DMS53 (cell line): ENCODE measurements around the gene KL.

ENCODE experiments used
- DNase-seq: peaks from one replicate; lab custom pipeline; 2025; lab: John Stamatoyannopoulos, UW

Gene KL

DNA sequence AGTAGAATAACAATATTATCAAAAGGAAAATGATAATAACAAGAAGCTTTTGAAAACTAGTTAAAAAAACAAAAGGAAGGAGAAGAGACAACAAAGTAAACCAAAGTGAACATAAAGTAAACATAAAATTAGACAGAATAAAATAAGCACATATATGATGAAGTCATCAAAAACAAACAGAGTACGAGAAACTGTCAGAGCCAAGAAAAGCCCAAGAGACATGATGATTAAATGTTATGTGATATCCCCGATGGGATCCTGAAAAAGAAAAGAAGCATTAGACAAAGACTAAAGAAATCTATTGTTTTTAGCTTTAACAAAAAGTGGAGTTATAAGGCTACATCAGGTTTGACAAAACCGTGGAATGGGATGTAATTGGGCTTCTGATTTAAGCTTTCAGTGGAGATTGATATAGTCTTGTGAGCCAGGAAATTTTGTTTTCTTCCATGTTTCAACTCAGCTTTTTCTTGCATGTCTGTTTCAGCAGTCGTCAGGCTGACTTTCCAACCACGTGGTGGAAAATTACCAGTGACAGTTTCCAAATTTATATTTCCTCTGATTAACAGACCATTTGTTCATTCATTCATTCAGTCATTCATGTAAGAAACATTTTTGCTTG lies 64.9 kb downstream of the KL start:
- DNase-seq = peak; percentile 14

DNA sequence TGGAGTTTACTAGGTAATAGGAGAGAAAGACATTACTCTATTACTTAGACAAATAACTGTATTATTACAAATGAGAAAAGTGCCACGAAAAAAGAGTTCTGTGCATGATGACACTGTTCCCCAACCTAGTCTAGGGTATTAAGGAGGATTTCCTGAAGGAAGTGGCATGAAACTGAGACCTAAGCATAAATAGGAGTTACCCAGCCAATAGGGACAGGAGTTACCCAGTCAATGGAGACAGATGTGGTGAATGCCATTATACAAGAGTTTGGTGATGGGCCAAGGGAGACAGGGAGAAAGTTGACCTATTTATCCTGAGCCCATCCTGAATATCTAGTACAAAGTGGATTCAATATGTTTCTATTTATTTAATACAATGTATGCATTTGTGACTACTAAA lies 65.4 kb downstream of the KL start:
- no peak for DNase-seq

DNA sequence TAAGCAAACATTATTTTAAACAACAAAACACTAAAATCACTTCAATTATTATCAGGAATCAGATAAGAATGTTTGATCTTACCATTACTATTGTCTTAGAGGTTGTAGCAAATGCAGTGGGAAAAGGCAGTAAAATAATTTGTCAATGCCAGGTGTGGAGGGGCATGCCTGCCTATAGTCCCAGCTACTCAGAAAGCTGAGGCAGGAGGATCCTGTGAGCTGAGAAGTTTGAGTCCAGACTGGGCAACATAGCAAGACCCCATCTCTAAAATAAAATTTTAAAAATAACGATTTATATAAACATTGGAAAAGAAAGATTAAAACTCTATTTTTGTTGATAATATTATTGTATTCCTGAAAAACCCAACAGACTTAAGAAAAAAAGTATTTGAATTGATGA lies 66.8 kb downstream of the KL start:
- no peak for DNase-seq

DNA sequence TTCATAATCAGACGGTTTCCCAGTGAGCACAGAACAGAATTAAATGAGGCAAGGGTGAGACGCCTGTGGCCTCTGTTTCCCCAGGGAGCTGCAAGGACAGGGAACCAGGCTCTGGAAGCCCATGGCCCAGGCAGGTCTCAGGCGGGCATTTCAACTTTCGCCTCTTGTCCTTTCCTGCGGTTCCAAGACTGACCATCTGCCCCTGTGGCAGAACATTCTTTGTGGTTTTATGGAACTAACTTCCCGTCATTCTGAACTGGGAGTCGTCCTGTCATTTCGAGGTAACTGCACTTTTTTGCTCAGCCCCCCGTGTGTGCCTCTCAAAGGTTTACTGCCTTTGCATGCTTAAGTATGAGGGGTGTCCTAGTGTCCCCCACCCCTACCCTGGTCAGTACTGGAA lies 70.9 kb downstream of the KL start:
- no peak for DNase-seq

DNA sequence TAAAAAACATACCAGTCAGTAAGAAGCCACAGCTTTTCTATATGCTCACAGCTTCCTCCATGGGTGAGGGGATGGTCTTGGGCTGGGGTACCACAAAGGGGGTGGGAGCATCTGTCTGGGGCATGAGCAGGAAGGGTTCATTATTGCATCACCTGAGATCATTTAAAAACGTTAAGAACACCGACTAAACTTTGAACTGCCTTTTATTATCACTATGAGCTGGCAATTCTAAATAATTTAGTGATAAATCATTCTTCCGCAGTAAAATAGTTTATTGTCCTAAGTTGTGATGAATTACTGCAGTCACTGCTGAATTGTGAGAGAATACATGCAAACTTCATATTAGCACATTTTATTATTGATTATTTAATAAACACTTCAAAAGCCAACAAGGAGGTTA lies 71.6 kb downstream of the KL start:
- no peak for DNase-seq

DNA sequence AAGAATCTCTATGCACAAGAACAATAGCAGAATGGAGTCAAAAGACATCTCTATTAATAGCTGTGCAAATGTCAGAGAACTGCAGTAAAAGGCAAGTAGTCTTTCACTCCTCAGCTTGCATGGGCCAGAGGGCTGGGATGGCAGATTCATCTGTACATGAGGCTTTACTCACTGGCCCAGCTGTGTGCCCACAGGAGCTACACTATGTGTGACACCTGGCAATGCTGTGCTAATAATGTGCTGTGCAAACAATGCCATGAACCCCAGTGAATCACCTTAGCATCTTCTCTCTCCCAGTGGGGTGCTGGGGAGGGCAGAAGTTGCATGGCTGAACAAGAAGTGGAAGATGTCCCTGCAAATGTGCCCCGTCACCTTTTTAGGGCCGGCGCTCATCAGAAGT lies 73.1 kb downstream of the KL start:
- peak; percentile 15 for DNase-seq

DNA sequence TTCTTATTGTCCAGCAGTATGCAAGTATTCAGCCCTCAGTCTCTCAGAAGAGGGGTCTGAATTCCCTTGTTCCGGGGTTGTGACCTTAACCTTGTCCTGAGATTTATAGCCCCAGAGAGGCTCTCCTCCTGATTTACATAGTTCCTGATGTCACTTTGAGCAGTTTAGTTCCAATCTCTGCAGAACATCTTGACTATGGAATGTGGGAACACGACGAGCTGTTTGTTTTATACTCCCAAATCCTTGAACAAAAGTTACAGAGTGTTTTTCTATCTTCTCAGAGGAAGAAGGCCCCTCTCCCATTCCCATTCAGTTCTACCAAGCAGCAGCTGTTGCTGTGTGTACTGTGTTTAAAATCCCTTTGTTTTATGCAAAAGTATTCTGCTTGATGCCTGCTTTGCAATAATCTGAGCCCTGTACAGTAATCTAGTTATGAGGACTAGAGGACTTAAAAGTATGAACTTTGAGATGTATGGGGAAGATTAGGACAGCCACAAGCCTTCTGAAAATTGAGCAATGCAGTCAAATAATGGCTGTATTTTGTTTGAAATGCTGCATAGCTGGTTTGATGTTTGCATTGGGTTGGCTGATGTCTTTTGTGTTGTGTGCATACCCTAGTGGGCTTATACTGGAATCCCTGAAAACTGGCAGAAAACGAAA lies 74.7 kb downstream of the KL start:
- no peak for DNase-seq

DNA sequence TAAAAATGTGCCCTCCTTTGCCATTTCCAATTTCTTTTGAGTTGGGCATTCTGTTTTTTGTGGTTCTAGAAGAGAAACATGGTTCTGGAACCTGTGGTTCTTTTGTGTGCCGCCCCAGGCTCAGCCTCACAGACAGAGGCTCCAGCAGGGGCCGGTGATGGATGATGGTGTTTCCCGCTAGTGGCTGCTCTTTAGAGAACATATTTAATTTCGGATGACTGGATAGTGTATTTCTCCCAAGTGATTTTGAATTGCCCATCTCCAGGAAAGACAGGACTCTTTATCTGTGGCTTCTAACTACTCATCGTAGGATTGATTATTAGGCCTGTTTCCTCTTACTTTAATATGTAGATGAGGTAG lies 75.2 kb downstream of the KL start:
- no peak for DNase-seq

DNA sequence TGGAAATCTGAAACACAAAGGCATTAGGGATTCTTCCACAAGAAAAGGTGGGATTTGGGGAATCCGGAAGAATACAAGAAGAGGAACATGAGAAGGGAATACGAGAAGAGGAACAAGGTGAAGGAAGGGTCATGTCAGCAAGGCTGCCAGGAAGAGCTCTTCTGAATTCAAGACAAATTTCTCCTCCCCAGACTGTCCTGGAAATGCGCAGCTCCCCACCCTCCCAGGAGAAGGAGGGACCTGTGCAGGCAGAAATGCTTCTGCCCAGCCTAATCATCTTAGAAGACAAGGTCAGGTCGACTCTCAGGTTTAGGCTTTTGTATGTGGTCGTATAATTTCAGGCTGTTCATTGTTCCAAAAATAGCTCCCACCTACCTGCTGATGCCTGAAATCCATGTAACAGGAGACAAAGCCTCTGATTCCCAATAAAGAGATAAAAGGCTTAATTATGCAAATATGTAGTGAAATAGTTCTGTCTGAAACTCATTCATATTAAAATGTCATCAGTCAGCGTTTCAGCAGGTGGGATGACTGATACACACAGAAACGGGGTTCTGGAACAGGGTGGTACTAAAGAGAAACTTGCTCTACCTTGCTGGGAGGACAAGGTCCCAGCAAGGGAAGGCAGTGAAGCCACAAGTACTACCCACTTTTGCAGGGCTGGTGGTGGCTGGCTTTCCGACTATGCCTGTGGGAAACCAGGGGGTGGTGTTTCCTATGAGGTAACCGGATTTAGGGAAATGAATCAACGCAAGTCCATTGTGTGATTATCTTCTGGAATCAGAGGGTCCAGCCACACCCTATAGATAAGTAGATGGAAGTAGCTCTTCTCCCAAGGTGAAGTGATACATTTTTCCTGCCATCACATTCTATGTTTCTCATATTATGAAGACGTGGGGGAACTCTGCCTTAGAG lies 76.1 kb downstream of the KL start:
- DNase-seq = no peak

DNA sequence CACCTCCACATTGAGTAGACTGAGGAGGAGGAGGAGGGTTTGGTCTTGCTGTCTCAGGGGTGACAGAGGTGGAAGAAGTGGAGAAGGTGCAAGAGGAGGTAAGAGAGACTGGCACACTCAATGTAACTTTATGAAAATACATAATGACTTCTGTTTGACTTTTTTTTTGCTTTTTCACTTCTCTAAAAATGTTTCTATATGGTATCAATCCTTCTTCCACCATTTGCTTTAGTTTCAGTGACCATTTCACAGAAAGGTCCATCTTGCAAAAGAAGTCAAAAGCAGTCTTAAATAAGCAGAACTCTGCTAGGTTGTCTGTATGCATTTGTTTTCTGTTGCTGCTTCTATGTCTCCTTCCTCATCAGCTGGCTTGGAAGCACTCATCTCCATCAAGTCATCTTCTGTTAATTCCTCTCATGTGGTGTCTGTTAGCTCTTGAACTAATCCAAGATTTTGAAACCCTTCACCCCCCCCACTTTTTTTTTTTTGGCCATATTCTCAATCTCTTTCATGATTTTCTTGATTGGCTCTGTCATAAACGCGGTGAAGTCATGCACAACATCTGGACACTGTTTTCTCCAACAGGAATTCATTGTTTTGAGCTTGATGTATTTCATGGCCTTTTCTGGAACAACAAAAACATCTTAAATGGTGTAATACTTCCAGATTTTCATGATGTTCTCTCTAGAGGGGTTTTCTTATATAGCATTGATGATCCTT lies 80.8 kb downstream of the KL start:
- no peak for DNase-seq

DNA sequence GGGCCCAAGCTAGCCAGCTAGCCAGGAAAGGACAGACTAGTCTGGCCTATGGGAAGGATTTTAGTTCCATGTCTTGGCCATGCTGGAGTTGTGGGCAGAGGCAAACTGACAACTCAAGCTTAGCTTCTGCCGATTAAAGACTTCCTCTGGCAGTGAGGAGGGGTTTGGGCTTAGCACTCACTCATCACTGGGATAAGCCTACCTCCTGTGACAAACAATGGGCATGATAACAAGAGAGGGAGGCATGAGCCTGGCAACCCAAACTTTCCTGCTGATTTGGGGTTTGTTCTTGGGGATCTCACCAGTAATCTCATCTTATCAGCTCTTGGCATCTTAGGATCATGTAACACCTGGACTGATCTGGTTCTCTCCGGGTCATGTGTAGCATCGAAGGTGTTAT lies 83.6 kb downstream of the KL start:
- no peak for DNase-seq

DNA sequence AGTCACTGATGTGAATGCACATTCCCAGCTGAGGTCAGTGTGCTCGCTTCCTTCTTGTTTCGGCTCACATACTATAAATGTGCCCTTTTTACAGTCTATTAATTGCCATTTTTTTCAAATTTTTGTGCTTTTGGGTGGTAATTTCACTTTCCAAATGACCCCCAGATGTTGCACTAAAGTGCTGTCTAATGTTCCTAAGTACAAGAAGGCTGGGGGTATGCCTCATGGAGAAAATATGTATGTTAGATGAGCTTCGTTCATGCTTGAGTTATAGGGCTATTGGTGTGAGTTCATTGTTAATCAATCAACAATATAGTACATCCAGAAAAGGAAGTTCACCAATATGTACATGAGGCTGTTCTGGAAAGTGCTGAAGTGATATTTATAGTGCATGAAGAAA lies 84.7 kb downstream of the KL start:
- no peak for DNase-seq

DNA sequence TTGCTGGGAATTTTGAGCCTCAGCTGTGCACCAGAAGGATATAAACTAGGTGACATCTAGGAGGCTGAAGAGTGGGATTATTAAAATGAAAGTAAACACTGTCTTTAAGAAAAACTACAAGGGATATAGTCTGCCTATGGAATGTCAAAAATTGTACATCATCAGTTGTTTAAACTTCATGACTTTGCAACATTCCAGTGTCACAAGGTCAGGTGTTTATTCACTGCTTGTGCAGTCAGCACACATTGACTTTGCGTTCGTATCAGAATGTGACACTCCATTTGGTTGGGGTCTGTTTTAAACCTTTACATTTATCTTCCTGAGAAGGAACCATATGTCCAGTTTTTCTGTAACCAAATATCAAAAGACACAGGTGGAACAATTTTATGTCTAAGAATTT lies 85.6 kb downstream of the KL start:
- no peak for DNase-seq

DNA sequence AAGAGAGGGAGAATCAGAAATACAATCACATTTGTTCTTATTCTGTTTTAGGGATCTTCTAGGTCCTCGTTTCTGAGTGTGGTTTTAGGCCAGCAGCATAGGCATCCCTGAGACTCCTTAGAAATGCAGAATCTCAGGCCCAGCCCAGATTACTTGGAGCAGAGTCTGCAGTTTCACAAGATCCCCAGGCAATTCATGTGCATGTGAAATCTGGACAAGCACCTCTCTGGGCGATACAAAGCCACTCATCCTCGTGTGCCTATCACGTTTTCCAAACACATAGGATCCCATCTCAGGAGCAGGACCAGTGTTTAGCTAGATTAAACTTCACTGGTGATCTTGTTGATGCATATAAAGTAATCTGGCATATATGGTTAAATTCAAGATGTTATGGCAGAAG lies 87.2 kb downstream of the KL start:
- DNase-seq = no peak

DNA sequence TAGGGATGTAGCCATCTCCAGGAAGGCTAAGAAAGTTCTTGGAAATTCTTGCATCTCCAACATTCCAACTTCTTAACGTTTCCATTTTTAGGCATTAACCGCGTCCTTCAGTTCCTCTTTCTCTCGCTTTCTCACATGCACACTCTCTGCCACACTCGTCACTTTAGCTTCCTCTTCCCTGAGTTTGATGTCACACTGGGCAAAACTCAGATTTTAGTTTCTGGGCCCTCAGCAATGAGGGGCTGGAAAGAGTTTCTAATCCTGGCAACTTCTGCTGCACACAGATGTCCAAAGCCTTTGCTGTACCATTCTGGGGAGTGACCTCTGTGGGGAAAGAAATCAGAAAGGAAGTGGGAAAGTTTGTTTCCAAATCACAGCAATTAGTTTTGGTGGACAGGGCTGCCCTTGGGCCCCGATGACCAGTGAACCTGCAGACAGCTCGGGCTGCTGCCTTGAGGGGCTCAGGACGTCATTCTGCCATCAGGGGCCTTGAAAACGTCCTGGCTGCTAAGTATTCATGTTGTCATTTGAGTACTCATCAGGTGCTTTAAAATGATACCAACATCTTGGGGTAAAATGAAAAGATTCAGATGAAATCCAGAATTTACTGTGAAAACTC lies 89.3 kb downstream of the KL start:
- no peak for DNase-seq

DNA sequence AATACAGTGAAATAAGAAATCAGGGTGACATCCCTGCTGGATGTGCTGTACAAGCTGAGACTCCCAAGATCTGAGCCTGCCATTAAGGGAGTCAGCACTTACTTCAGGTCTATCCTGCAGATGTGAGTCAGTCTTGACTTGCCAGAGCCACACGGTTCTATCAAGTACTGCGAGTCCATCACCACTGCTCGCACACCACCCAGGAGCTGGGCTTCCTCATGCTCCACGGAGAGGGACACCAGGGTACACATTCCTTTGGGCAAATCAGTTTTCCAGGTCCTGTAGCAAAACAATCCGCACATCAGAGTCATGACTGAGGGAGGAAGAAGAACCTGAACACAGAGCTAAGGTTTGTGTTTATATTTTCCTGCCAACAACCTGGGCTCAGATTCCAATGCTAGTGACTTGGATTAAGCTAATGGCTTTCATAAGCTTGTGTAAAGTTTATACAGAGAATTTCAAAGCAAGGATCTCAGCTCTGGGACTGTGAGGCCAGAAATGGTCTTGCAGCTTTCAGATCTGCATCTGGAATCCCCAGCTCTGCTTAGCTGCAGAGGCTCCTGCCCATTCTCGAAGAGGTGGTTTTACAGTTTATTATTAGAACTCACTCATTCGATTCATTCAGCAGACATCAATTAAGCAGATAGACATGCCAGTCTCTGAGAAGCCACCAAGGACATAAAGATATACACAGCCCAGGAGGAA lies 90.6 kb downstream of the KL start:
- DNase-seq = no peak

DNA sequence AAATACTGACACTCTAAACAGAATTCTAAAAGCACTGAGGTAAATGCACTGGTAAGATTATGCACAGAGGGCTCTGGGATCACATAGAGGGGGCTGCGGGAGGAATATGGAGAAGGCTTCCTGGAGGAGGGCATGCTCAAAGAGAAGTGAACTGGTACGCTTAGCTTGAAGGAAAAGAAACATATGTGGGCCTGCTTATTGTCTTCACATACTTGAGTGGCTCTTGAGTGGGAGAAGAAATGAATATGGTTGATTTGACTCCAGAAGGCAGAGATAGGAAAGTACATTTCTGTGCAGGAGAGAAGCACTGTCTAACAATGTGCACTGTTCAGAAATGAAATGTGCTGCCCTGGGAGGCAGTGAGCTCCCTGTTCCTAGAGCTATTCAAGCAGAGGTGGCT lies 91.1 kb downstream of the KL start:
- DNase-seq = no peak

DNA sequence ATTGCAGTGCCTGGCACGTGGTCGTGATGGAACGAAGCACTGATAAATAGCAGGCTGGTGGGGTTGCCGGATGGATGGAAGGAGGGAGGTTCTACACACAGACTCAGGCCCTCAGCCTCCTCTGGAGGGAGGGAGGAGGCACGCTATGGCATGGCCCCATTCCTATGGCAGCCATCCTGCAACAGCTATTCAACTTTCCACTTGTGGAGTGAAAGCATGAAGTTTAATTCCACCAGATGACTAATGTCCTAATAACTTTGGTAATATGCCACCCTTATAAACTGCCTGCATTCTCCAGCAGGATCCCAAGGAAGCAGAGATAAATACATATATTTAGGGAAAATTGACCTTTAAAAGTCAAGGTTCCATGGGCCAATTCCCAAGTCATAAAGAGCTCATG lies 92.4 kb downstream of the KL start:
- DNase-seq = no peak

DNA sequence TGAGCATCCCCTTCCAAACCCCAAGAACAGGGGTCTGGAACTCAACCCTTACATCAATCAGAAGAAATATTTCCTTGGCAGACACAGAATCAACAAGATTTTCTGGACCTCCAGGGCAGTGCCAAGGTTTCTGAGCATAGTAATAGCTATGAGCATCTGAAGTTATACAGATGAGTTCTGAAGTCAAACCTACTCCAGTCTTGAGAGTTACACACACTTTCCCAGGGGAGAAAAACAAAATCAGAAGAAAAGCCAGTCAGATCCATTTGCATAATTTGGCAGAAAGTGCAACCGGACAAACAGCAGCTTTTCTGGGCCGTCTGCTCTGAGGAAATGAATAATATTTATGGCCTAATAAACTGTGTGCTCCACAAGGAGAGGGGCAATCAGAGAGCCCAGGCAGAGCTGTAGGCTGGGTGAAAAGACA lies 93.1 kb downstream of the KL start:
- no peak for DNase-seq

DNA sequence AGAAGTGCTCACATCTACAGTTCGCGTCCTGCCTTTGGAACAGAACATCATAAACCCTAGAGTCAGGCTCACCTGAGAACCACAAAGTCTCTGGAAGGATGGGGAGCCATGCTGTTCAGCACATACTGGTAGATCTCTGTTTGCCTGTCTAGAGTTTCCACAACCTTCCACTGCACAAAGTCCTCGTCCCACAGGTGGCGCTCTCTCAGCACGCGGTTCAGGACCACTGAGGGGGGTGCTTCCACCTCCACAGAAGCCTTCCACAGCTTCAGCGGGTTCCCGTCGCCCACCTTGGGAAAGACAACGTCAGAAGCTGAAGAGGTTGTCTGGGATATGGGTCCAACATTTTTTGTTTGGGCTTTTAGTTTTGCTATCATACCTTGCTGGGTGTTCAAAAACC lies 93.6 kb downstream of the KL start:
- DNase-seq = peak; percentile 3

DNA sequence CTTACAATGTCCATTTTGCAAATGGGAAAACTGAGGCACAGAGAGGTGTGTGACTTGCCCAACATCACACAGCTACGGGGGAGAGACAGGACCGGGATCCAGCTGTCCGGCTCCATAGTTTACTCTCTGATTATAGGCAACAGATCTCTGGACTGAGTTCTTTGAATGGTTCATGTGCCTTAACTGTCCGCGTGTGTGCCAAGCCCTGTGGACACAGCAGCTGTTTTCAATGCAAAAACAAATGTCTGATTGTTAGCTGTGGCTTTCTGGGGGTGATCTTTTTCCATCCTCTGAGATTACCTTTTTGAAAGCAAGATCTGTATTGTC lies 94.1 kb downstream of the KL start:
- no peak for DNase-seq
